Mucosa of descending colon (tissue), 3 donors: ENCODE measurements around the gene CBLB. TPM values are rescaled to one million over a fixed set of nuclear protein-coding genes. Genes with fewer than 3 reads are reported as not detected.

Experiments used
- ATAC-seq: fragments of 200-7000 bp; cut with Tn5 transposase; one replicate; pipeline ENCODE4 v1.9.1; 2020; ENCODE audit warnings: mild to moderate bottlenecking, moderate library complexity
- DNase-seq, 3 donors: peaks; one replicate each; pipeline ENCODE4 v3.0.0-alpha.2; 2020
- H3K36me3 ChIP-seq: fragments of 200-600 bp; one replicate; pipeline ENCODE4 v1.8.0; 2021; ENCODE audit warnings: low read depth, mild to moderate bottlenecking
- H3K4me1 ChIP-seq: fragments of 200-600 bp; one replicate; pipeline ENCODE4 v1.8.0; 2021; ENCODE audit warnings: low read depth, mild to moderate bottlenecking
- H3K4me3 ChIP-seq: fragments of 200-600 bp; one replicate; pipeline ENCODE4 v1.8.0; 2021; ENCODE audit warnings: mild to moderate bottlenecking
- H3K9me3 ChIP-seq: fragments of 200-600 bp; one replicate; pipeline ENCODE4 v1.8.0; 2021; ENCODE audit warnings: mild to moderate bottlenecking
- intact Hi-C, 2 donors: fragments of 100-400 bp; cut with DNase I in 1 of 2; cut with micrococcal nuclease in 1 of 2; formaldehyde crosslinking; loops; one replicate each; pipeline versions ENCODE4 v1.11.0 to v1.11.1; 2022; cut with DNase I, micrococcal nuclease
- total RNA-seq, 3 donors: library from RNA; stranded (reverse); fragmentation: NEBNext Ultra II Directional in 2 of 3; extraction: Animal tissue kit (Norgen Biotek cat#: 25700) in 2 of 3; gene quantifications; one replicate each; pipeline versions ENCODE4 v1.2.1 to v1.2.4, GENCODE V29; 2021 to 2023
- TF ChIP-seq, protein P1 (sequence below): fragments of 200-600 bp; IDR thresholded peaks from one replicate; pipeline ENCODE4 v1.8.0; 2022; ENCODE audit warnings: antibody characterized with exemption, mild to moderate bottlenecking
- donor health status: DM: no; HTN: no; CAD: no; lungs with moderate emphysema.
- donor health status: DM: no; HTN: no; CAD: no.
- donor health status: DM: no; HTN: yes; CAD: no.

Gene CBLB
- total RNA-seq, 3 donors from 2014 or later: 41.7 to 52.2 (median 51.0) TPM

DNA sequence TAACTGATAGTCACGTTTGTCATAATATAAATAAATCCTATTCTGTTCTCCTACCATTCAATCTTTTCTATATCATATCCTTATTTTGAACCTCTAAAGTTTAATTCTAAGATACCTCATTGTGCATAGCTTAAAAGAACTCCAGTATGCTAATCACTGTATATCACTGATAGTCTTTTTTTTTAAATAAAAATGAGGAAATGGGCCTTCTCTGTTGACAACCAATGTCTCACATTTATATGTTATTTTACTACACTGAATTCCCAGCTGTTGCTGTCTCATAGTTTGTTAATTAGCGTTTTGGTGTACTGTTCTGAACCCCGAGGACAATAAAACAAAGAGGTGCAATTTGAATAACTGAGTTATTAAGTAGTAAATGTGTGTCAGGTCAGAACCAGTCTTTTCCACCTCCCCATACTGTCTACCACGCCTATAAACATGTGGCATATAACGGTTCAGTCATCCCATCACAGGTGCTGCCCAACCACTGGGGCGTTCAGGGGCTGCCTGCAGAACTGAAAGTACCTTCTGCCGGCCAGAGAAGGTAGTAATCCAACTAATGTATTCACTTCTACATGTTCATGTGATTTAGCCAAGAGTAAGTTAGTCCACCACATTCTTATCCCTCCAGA lies 14.9 kb downstream of the CBLB start:
- peak in 1 of 3 donors; percentile 12 for DNase-seq
- Histone ChIP-seq H3K36me3 (no peaks in the 10 kb centered on the region), H3K4me1 (no peaks in the 10 kb centered on the region), H3K4me3 (no peak overlapping the region), H3K9me3 (no peaks in the 10 kb centered on the region)
- ATAC-seq: peak; percentile 84
- intact Hi-C loops: no loop called here
- TF ChIP-seq, protein P1, sequence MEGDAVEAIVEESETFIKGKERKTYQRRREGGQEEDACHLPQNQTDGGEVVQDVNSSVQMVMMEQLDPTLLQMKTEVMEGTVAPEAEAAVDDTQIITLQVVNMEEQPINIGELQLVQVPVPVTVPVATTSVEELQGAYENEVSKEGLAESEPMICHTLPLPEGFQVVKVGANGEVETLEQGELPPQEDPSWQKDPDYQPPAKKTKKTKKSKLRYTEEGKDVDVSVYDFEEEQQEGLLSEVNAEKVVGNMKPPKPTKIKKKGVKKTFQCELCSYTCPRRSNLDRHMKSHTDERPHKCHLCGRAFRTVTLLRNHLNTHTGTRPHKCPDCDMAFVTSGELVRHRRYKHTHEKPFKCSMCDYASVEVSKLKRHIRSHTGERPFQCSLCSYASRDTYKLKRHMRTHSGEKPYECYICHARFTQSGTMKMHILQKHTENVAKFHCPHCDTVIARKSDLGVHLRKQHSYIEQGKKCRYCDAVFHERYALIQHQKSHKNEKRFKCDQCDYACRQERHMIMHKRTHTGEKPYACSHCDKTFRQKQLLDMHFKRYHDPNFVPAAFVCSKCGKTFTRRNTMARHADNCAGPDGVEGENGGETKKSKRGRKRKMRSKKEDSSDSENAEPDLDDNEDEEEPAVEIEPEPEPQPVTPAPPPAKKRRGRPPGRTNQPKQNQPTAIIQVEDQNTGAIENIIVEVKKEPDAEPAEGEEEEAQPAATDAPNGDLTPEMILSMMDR: no peak

DNA sequence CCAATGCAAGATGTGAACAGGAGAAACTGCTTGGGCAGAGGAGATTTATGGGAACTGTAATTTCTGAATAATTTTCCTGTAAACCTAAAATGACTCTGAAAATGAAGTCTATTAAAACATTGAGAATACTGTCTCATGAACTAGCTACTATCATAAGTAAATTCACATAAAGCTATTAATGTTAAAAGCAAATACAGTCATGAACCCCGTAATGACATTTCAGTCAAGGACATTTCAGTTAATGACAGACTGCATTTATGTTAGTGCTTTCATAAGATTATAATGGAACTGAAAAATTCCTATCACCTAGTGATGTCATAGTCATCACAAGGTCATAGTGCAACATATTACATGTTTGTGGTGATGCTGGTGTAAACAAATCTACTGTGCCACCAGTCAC lies 17.2 kb downstream of the CBLB start:
- Histone ChIP-seq H3K36me3 (no peaks in the 10 kb centered on the region), H3K4me3 (no peak overlapping the region), H3K4me1 (no peaks in the 10 kb centered on the region), H3K9me3 (no peaks in the 10 kb centered on the region)
- intact Hi-C loops: no loop called here
- TF ChIP-seq, protein P1: no peak
- ATAC-seq (no peak), DNase-seq (no peak)

- ATAC-seq (no peak), DNase-seq (no peak)
These were observed 17.6 kb downstream of the CBLB start for GRCh38 chr3:105851176-105851575.

GRCh38 chr3:105850593-105850992 lies 18.2 kb downstream of the CBLB start:
- no peaks in the 10 kb centered on the region for H3K36me3 ChIP-seq
- DNase-seq (no peak), ATAC-seq (no peak)
- intact Hi-C loops: no loop called here
- H3K4me3 ChIP-seq: no peak overlapping the region
- no peaks in the 10 kb centered on the region for H3K4me1 ChIP-seq
- TF ChIP-seq, protein P1: no peak
- no peaks in the 10 kb centered on the region for H3K9me3 ChIP-seq

More at GRCh38 chr3:105851176-105851575, 17.6 kb downstream of the CBLB start:
- TF ChIP-seq, protein P1: no peak
- no peaks in the 10 kb centered on the region for H3K9me3 ChIP-seq
- no peak overlapping the region for H3K4me3 ChIP-seq
- H3K36me3 ChIP-seq: no peaks in the 10 kb centered on the region
- H3K4me1 ChIP-seq: no peaks in the 10 kb centered on the region
- intact Hi-C loops: no loop called here

DNA sequence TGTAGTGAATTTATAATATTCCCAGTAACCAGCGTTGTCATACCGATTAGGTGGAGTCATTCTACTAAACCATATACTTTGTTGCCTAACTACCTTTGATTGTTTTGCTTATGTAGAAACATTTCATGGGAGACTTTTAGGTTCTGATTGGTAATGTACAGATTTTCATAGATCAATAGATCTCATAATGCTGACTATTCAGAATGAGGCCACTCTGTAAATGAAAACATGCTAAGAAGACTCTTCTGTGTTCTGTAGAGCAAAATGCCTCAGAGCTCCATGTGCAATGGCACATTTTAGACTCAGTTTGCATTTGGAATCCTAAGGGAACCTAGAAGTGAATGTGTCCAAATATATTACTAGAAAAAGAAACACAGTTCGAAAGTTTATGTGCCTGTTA lies 20.0 kb downstream of the CBLB start:
- H3K4me3 ChIP-seq: no peak overlapping the region
- ATAC-seq: no peak

More for the DNA sequence above, 20.0 kb downstream of the CBLB start:
- no peaks in the 10 kb centered on the region for H3K4me1 ChIP-seq
- intact Hi-C loops: no loop called here
- DNase-seq: no peak
- H3K9me3 ChIP-seq: no peaks in the 10 kb centered on the region
- H3K36me3 ChIP-seq: no peaks in the 10 kb centered on the region
- TF ChIP-seq, protein P1: no peak
